IPS-11a (cell line): ENCODE data around the gene SNX30.

Experiments used
- H3K4me3 ChIP-seq: one replicate; pipeline ENCODE4 v1.5.1; 2013; ENCODE audit warnings: low read depth, low read length, control low read depth

The SNX30 gene

GRCh38 chr9:112819635-112820496, 69.3 kb downstream of the SNX30 start:
- H3K4me3 ChIP-seq = no peak overlapping the region

- H3K4me3 ChIP-seq = no peak overlapping the region
Observed at GRCh38 chr9:112820881-112821280, 70.3 kb downstream of the SNX30 start.

- H3K4me3 ChIP-seq = no peak overlapping the region
Observed at GRCh38 chr9:112822618-112823017, 72.1 kb downstream of the SNX30 start.

- no peak overlapping the region for H3K4me3 ChIP-seq
Observed at GRCh38 chr9:112823257-112823656, 72.7 kb downstream of the SNX30 start.

GRCh38 chr9:112831281-112831851, 80.8 kb downstream of the SNX30 start:
- no peak overlapping the region for H3K4me3 ChIP-seq

- no peak overlapping the region for H3K4me3 ChIP-seq
Observed at GRCh38 chr9:112831969-112832368, 81.4 kb downstream of the SNX30 start.

GRCh38 chr9:112833081-112833480, 82.5 kb downstream of the SNX30 start:
- H3K4me3 ChIP-seq = no peak overlapping the region

GRCh38 chr9:112836394-112836793, 85.8 kb downstream of the SNX30 start:
- no peak overlapping the region for H3K4me3 ChIP-seq

- H3K4me3 ChIP-seq = no peak overlapping the region
Observed at GRCh38 chr9:112838342-112838741, 87.8 kb downstream of the SNX30 start.

GRCh38 chr9:112839331-112839730, 88.8 kb downstream of the SNX30 start:
- no peak overlapping the region for H3K4me3 ChIP-seq

- no peak overlapping the region for H3K4me3 ChIP-seq
Observed at GRCh38 chr9:112841261-112841660, 90.7 kb downstream of the SNX30 start.

- H3K4me3 ChIP-seq = no peak overlapping the region
Observed at GRCh38 chr9:112842555-112842954, 92.0 kb downstream of the SNX30 start.

- H3K4me3 ChIP-seq = no peak overlapping the region
Observed at GRCh38 chr9:112844771-112845542, 94.4 kb downstream of the SNX30 start.

- H3K4me3 ChIP-seq = no peak overlapping the region
Observed at GRCh38 chr9:112846528-112847488, 96.2 kb downstream of the SNX30 start.

- H3K4me3 ChIP-seq = no peak overlapping the region
Observed at GRCh38 chr9:112848316-112849151, 98.0 kb downstream of the SNX30 start.

- H3K4me3 ChIP-seq = no peak overlapping the region
Observed at GRCh38 chr9:112849363-112849922, 98.9 kb downstream of the SNX30 start.

- no peak overlapping the region for H3K4me3 ChIP-seq
Observed at GRCh38 chr9:112850840-112851239, 100.3 kb downstream of the SNX30 start.

GRCh38 chr9:112852741-112853504, 102.4 kb downstream of the SNX30 start:
- H3K4me3 ChIP-seq = no peak overlapping the region
